HepG2 (cell line): ENCODE measurements around the gene GATC. TPM values are rescaled to one million over a fixed set of nuclear protein-coding genes. Genes with fewer than 3 reads are reported as not detected.

Experiments used
- BHLHE40 ChIP-seq: IDR thresholded peaks from 2 replicates; pipeline ENCODE4 v1.6.1; 2011; ENCODE audit warnings: low read length, improper control_type of control experiment
- CBX5 ChIP-seq: sonication (generic); formaldehyde crosslinking; IDR thresholded peaks from 2 replicates; pipeline ENCODE4 v1.4.0; 2020; ENCODE audit warnings: missing genetic modification reagents, borderline replicate concordance
- EP300 ChIP-seq, 3 experiments: sonication (generic) in 1 of 3; formaldehyde crosslinking in 1 of 3; IDR thresholded peaks; 2 replicates each; pipeline versions ENCODE4 v1.5.1 to v1.6.1; 2011 to 2020; ENCODE audit warnings: low read depth in 2 of 3, low read length in 2 of 3, borderline replicate concordance in 1 of 3, improper control_type of control experiment in 1 of 3, mild to moderate bottlenecking in 1 of 3, missing genetic modification reagents in 1 of 3, moderate library complexity in 1 of 3
- HDAC2 ChIP-seq: sonication (generic); formaldehyde crosslinking; IDR thresholded peaks from 2 replicates; pipeline ENCODE4 v1.4.0; 2020; ENCODE audit warnings: missing genetic modification reagents
- HIVEP1 ChIP-seq: sonication (generic); formaldehyde crosslinking; IDR thresholded peaks from 2 replicates; pipeline ENCODE4 v1.4.0; 2020; ENCODE audit warnings: mild to moderate bottlenecking, missing genetic modification reagents
- MYNN ChIP-seq: sonication (generic); formaldehyde crosslinking; IDR thresholded peaks from 2 replicates; pipeline ENCODE4 v1.4.0; 2020; ENCODE audit warnings: mild to moderate bottlenecking, low read depth, missing genetic modification reagents
- NR1H2 ChIP-seq: sonication (generic); formaldehyde crosslinking; IDR thresholded peaks from 2 replicates; pipeline ENCODE4 v1.8.1; 2022; ENCODE audit warnings: low read depth, missing genetic modification reagents, borderline replicate concordance
- PHF8 ChIP-seq: sonication (generic); formaldehyde crosslinking; IDR thresholded peaks from 2 replicates; pipeline ENCODE4 v1.5.0; 2020; ENCODE audit warnings: missing genetic modification reagents
- RFXANK ChIP-seq: IDR thresholded peaks from 2 replicates; pipeline ENCODE4 v1.6.1; 2016
- SMYD3 ChIP-seq: sonication (generic); formaldehyde crosslinking; IDR thresholded peaks from 2 replicates; pipeline ENCODE4 v1.8.1; 2023; ENCODE audit warnings: mild to moderate bottlenecking, missing genetic modification reagents
- SPEN ChIP-seq: sonication (generic); formaldehyde crosslinking; IDR thresholded peaks from 2 replicates; pipeline ENCODE4 v1.5.1; 2020; ENCODE audit warnings: low read depth, mild to moderate bottlenecking, missing genetic modification reagents
- SUZ12 ChIP-seq: fragments of 150-350 bp; IDR thresholded peaks from 2 replicates; pipeline ENCODE4 v1.6.1; 2014; ENCODE audit warnings: low read depth, low read length
- TBX3 ChIP-seq: fragments of 450-650 bp; IDR thresholded peaks from 2 replicates; pipeline ENCODE4 v1.6.1; 2017; ENCODE audit warnings: antibody characterized with exemption, mild to moderate bottlenecking, inconsistent platforms, borderline replicate concordance
- TEAD3 ChIP-seq: optimal IDR thresholded peaks from 2 replicates; pipeline ENCODE3; 2016; ENCODE audit warnings: borderline replicate concordance
- THAP11 ChIP-seq: IDR thresholded peaks from 2 replicates; pipeline ENCODE4 v1.6.1; 2016; ENCODE audit warnings: missing biosample characterization, missing genetic modification reagents
- ZNF20 ChIP-seq: sonication (generic); formaldehyde crosslinking; IDR thresholded peaks from 2 replicates; pipeline ENCODE4 v1.4.0; 2020; ENCODE audit warnings: mild to moderate bottlenecking, moderate library complexity, missing genetic modification reagents
- ZNF230 ChIP-seq: sonication (generic); formaldehyde crosslinking; IDR thresholded peaks from 2 replicates; pipeline ENCODE4 v1.4.0; 2020; ENCODE audit warnings: mild to moderate bottlenecking, missing genetic modification reagents
- ZNF335 ChIP-seq: sonication (generic); formaldehyde crosslinking; IDR thresholded peaks from 2 replicates; pipeline ENCODE4 v1.4.0; 2020; ENCODE audit warnings: missing genetic modification reagents
- ZNF616 ChIP-seq: sonication (generic); formaldehyde crosslinking; IDR thresholded peaks from 2 replicates; pipeline ENCODE4 v1.5.0; 2020; ENCODE audit warnings: low read depth, mild to moderate bottlenecking, missing genetic modification reagents
- ZNF747 ChIP-seq: sonication (generic); formaldehyde crosslinking; IDR thresholded peaks from 2 replicates; pipeline ENCODE4 v1.8.1; 2023; ENCODE audit warnings: missing genetic modification reagents, mild to moderate bottlenecking, borderline replicate concordance
- ZSCAN9 ChIP-seq: IDR thresholded peaks from 2 replicates; pipeline ENCODE4 v1.6.1; 2016; ENCODE audit warnings: borderline replicate concordance
- polyA plus RNA-seq, 8 experiments: library from polyadenylated mRNA; depleted of rRNA in 3 of 8; stranded (reverse) in 7 of 8; unstranded in 1 of 8; fragments of >200 nt; fragmentation: Illumina TruSeq in 4 of 8; extraction: Trizol in 4 of 8; gene quantifications; 2 replicates each; pipeline versions ENCODE4 v1.2.1 to v1.2.3, GENCODE V29; 2011 to 2016; ENCODE audit warnings: low read depth in 4 of 8, missing spikeins in 1 of 8, mixed read lengths in 1 of 8; ENCODE audit not compliant: insufficient read depth in 1 of 8
- total RNA-seq, 5 experiments: library from RNA; depleted of rRNA; stranded (reverse); fragments of >200 nt; fragmentation: Illumina TruSeq; extraction: Trizol; gene quantifications; 2 replicates each; pipeline ENCODE4 v1.2.3, GENCODE V29; 2016; ENCODE audit warnings: low read depth in 1 of 5
- TF ChIP-seq, protein P1 (sequence below), 2 experiments: sonication (generic) in 1 of 2; formaldehyde crosslinking in 1 of 2; IDR thresholded peaks; 2 replicates each; pipeline versions ENCODE4 v1.4.0 to v1.6.1; 2018 to 2020; ENCODE audit warnings: missing genetic modification reagents in 2 of 2, borderline replicate concordance in 1 of 2, low read depth in 1 of 2, mild to moderate bottlenecking in 1 of 2, missing biosample characterization in 1 of 2
- TF ChIP-seq, protein P2 (sequence below): sonication (generic); formaldehyde crosslinking; IDR thresholded peaks from 2 replicates; pipeline ENCODE4 v1.8.0; 2023; ENCODE audit warnings: mild to moderate bottlenecking, missing genetic modification reagents
- TF ChIP-seq, protein P3 (sequence below): IDR thresholded peaks from 2 replicates; pipeline ENCODE4 v1.6.1; 2012; ENCODE audit warnings: low read depth, low read length, improper control_type of control experiment
- TF ChIP-seq, protein P4 (sequence below): IDR thresholded peaks from 2 replicates; pipeline ENCODE4 v1.6.1; 2016

Gene GATC
- total and polyA plus RNA-seq, 2 of the 13 experiments (the other 11 are each of a cell fraction or from before 2014, with no cell fraction given), result 17.7 to 29.7 TPM

DNA sequence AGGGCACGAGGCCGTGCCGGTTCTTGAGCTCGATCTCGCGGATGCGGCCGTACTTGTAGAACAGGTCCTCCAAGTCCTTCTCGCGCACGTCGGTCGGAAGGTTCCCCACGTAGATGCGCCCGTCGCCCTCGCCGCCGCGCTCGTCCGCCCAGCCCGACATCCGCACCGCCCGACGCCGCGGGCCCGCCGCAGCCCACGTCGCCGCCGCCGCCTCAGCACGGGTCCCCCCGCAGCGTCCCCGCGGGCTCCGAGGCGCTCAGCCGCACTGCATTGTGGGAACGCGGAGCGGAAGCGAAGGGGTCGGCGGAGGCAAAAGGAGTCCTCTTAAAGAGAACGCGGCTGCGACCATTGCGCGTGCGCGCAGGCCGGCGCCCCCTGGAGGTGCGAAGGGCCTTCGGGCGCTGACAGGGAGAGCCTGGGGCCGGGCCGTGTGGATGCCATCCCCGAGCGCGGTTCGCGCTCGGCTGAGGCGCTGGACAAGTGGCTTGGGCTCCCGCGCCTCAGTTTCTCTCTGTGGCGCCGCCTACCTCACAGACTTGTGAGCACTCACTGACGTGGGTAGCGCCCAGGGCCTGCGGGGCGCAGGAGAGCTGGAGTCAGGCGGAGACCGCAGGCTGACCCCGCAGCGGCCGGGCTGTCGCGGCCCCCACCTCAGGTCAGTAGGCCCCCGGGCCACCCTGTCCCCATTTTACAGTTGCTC lies 23.4 kb downstream of the GATC start, which contains the start of gene SRSF9 (continued):
- TF ChIP-seq, protein P1, sequence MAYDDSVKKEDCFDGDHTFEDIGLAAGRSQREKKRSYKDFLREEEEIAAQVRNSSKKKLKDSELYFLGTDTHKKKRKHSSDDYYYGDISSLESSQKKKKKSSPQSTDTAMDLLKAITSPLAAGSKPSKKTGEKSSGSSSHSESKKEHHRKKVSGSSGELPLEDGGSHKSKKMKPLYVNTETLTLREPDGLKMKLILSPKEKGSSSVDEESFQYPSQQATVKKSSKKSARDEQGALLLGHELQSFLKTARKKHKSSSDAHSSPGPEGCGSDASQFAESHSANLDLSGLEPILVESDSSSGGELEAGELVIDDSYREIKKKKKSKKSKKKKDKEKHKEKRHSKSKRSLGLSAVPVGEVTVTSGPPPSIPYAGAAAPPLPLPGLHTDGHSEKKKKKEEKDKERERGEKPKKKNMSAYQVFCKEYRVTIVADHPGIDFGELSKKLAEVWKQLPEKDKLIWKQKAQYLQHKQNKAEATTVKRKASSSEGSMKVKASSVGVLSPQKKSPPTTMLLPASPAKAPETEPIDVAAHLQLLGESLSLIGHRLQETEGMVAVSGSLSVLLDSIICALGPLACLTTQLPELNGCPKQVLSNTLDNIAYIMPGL (CRISPR knock-in tag; IDR thresholded peaks at IDR 0.05; ENCODE audit: borderline replicate concordance in 1 of 2, low read depth in 1 of 2), result peak; percentile 97
- TF ChIP-seq ZNF20, result 0 out of 2 replicates have a peak, but pooled peaks have one; percentile 74
- TF ChIP-seq PHF8 (CRISPR knock-in tag), result peak; percentile 88
- TF ChIP-seq TBX3, result no peak
- 0 out of 2 replicates have a peak, but pooled peaks have one; percentile 24 for TF ChIP-seq CBX5 (CRISPR knock-in tag)
- TF ChIP-seq NR1H2, result 0 out of 2 replicates have a peak, but pooled peaks have one; percentile 23
- TF ChIP-seq THAP11 (CRISPR knock-in tag), result peak; percentile 87
- TF ChIP-seq SMYD3, result 0 out of 2 replicates have a peak, but pooled peaks have one; percentile 77
- TF ChIP-seq, protein P2, sequence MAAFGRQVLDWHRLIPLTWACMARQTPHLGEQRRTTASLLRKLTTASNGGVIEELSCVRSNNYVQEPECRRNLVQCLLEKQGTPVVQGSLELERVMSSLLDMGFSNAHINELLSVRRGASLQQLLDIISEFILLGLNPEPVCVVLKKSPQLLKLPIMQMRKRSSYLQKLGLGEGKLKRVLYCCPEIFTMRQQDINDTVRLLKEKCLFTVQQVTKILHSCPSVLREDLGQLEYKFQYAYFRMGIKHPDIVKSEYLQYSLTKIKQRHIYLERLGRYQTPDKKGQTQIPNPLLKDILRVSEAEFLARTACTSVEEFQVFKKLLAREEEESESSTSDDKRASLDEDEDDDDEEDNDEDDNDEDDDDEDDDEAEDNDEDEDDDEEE, result peak; percentile 63; the same call in 1 of the 2 replicates
- no peak for TF ChIP-seq MYNN (CRISPR knock-in tag)
- peak; percentile 64 for TF ChIP-seq TEAD3
- 0 out of 4 replicates have a peak, but pooled peaks of 1 of the 2 experiments have one; percentile 10 for TF ChIP-seq EP300 (IDR thresholded peaks at IDR 0.05; ENCODE audit: low read depth in 2 of 2, low read length in 2 of 2)
- TF ChIP-seq EP300 (CRISPR knock-in tag; IDR thresholded peaks at IDR 0.05; ENCODE audit: borderline replicate concordance), result no peak
- TF ChIP-seq ZNF747 (CRISPR knock-in tag), result peak; percentile 27; the same call in 1 of the 2 replicates
- TF ChIP-seq ZSCAN9, result 0 out of 2 replicates have a peak, but pooled peaks have one; percentile 23
- TF ChIP-seq HIVEP1 (CRISPR knock-in tag), result peak; percentile 66
- no peak for TF ChIP-seq RFXANK (CRISPR knock-in tag)
- peak; percentile 3; the same call in 1 of the 2 replicates for TF ChIP-seq ZNF230 (CRISPR knock-in tag)
- TF ChIP-seq, protein P3, sequence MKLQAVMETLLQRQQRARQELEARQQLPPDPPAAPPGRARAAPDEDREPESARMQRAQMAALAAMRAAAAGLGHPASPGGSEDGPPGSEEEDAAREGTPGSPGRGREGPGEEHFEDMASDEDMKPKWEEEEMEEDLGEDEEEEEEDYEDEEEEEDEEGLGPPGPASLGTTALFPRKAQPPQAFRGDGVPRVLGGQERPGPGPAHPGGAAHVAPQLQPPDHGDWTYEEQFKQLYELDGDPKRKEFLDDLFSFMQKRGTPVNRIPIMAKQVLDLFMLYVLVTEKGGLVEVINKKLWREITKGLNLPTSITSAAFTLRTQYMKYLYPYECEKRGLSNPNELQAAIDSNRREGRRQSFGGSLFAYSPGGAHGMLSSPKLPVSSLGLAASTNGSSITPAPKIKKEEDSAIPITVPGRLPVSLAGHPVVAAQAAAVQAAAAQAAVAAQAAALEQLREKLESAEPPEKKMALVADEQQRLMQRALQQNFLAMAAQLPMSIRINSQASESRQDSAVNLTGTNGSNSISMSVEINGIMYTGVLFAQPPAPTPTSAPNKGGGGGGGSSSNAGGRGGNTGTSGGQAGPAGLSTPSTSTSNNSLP, result peak; percentile 31; the same call in 1 of the 2 replicates
- peak; percentile 70; the same call in 1 of the 2 replicates for TF ChIP-seq ZNF616 (CRISPR knock-in tag)
- peak; percentile 36 for TF ChIP-seq BHLHE40
- peak; percentile 74 for TF ChIP-seq SPEN (CRISPR knock-in tag)
- TF ChIP-seq, protein P4, sequence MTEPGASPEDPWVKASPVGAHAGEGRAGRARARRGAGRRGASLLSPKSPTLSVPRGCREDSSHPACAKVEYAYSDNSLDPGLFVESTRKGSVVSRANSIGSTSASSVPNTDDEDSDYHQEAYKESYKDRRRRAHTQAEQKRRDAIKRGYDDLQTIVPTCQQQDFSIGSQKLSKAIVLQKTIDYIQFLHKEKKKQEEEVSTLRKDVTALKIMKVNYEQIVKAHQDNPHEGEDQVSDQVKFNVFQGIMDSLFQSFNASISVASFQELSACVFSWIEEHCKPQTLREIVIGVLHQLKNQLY (CRISPR knock-in tag), result no peak; the same call in 1 of the 2 replicates
- TF ChIP-seq SUZ12, result peak; percentile 49; the same call in 1 of the 2 replicates
- TF ChIP-seq HDAC2 (CRISPR knock-in tag), result peak; percentile 64; the same call in 1 of the 2 replicates
- peak; percentile 71; the same call in 1 of the 2 replicates for TF ChIP-seq ZNF335 (CRISPR knock-in tag)
